GM10248 (cell line): ENCODE data around the gene C4BPB.

ENCODE experiments used
- CTCF ChIA-PET: fragments of 300-600 bp; sonication (Branson Sonifier 250); formaldehyde crosslinking; extraction: SDS; loops from one replicate; lab custom pipeline; 2021; ENCODE audit warnings: antibody characterized with exemption; lab: Yijun Ruan, JAX
- POLR2A ChIA-PET: fragments of 350-650 bp; sonication (Branson Sonifier 250); formaldehyde crosslinking; extraction: SDS; loops from one replicate; lab custom pipeline; 2020; ENCODE audit warnings: antibody characterized with exemption; lab: Yijun Ruan, JAX
- DNase-seq: peaks from one replicate; pipeline ENCODE4 v3.0.0; 2012; ENCODE audit errors: extremely low spot score
- TF ChIP-seq, protein P1 (sequence below): IDR thresholded peaks from 2 replicates; pipeline ENCODE4 v1.5.1; 2012; ENCODE audit warnings: mild to moderate bottlenecking, low read depth; ENCODE audit errors: extremely low read depth, missing control alignments, control extremely low read depth

Gene C4BPB

DNA sequence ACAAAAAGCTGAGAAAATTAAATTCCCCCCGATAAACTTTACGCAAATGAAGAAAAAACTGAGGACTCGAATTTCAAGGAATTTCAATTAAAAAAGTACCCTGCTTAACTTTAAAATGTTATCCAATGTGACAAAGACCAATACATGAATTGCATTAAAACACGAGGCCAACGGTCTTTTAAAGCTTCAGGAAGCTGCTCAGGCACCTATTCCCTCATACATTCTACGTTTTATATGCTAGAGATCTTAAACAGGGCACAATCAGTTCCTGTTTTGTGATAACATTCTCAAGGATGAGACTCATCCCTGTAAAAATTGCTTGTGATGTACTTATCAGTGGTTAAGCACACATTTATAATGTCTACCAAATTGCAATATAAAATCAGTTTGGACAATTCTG, 40.6 kb upstream of the C4BPB start:
- DNase-seq = no peak
- POLR2A ChIA-PET = no interaction called here
- TF ChIP-seq, protein P1, sequence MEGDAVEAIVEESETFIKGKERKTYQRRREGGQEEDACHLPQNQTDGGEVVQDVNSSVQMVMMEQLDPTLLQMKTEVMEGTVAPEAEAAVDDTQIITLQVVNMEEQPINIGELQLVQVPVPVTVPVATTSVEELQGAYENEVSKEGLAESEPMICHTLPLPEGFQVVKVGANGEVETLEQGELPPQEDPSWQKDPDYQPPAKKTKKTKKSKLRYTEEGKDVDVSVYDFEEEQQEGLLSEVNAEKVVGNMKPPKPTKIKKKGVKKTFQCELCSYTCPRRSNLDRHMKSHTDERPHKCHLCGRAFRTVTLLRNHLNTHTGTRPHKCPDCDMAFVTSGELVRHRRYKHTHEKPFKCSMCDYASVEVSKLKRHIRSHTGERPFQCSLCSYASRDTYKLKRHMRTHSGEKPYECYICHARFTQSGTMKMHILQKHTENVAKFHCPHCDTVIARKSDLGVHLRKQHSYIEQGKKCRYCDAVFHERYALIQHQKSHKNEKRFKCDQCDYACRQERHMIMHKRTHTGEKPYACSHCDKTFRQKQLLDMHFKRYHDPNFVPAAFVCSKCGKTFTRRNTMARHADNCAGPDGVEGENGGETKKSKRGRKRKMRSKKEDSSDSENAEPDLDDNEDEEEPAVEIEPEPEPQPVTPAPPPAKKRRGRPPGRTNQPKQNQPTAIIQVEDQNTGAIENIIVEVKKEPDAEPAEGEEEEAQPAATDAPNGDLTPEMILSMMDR = no peak
- CTCF ChIA-PET = interaction anchor here (1.1 to 5.1 kb wide), 9 partner anchors 13 to 132 kb away, joined by 3 to 29 read pairs (median 11); no protein-coding TSS in a partner anchor

DNA sequence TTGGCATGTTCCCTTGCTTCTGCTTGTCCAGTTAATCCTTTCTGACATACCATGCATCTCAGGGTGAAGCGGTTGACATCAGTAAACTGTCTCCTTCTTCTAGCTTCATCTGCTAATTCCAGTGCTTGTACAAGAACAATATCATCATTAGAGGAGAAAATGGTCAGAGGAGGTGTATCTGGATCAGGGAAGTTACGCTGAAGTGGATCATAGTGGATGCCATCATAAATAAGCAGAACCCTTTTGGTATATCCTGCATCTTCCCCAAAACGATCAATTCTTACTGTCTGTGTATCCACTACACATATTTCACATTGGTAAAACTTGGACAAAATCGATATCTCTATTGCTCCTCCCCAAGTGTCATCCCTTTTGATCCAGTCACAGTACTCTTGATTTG, 39.6 kb upstream of the C4BPB start:
- TF ChIP-seq, protein P1 = no peak
- ChIA-PET POLR2A (no interaction called here), CTCF (interaction anchor here (0.8 to 5.1 kb wide), 15 partner anchors 9 to 356 kb away, joined by 3 to 29 read pairs (median 10); no protein-coding TSS in a partner anchor)
- DNase-seq = no peak

DNA sequence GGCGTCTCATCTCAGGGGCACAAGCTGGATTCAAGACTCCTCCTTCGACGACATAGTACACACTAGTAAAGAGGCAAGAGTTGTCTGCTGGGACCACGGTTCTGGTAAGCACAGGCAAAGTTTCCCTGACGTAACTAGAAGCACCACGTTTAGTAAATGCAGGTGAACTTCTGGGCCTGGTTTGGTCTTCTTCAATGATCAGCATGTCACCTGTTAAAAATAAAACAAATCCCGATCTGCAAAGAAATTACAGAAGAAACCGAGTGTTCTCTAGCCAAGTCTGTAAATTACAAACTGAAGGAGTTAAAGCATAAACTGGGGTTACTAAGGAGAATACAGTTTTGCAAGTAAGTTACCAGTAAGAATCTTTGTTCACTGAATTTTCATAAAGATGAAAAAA, 39.1 kb upstream of the C4BPB start:
- ChIA-PET POLR2A (no interaction called here), CTCF (interaction anchor here (0.8 to 5.1 kb wide), 23 partner anchors 8 to 443 kb away, joined by 3 to 29 read pairs (median 5); no protein-coding TSS in a partner anchor)
- no peak for DNase-seq
- TF ChIP-seq, protein P1 = no peak

DNA sequence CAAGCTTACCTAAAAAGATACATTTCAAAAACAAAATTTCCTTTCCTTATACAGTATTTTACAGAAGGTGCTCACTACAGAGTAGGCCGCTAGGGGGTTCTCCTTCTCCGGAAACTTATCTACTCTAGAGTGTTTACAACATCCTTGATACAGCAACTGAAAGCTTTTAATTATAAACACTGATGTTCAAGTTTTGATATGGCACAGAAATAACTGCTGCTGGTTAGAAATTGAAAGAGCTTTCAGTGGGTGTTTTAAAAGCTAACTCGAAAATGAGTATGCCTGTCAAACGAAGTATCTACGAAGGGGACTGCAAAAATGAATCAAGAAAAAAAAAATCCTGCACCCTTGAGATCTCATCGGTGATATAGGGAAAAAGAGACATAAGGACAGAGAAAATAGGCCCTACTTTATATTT, 38.7 kb upstream of the C4BPB start:
- ChIA-PET CTCF (interaction anchor here (0.7 to 5.1 kb wide), 25 partner anchors 8 to 443 kb away, joined by 3 to 29 read pairs (median 4); partner anchors contain the start of gene CD55), POLR2A (no interaction called here)
- peak; percentile 56 for DNase-seq
- TF ChIP-seq, protein P1 = peak; percentile 66

DNA sequence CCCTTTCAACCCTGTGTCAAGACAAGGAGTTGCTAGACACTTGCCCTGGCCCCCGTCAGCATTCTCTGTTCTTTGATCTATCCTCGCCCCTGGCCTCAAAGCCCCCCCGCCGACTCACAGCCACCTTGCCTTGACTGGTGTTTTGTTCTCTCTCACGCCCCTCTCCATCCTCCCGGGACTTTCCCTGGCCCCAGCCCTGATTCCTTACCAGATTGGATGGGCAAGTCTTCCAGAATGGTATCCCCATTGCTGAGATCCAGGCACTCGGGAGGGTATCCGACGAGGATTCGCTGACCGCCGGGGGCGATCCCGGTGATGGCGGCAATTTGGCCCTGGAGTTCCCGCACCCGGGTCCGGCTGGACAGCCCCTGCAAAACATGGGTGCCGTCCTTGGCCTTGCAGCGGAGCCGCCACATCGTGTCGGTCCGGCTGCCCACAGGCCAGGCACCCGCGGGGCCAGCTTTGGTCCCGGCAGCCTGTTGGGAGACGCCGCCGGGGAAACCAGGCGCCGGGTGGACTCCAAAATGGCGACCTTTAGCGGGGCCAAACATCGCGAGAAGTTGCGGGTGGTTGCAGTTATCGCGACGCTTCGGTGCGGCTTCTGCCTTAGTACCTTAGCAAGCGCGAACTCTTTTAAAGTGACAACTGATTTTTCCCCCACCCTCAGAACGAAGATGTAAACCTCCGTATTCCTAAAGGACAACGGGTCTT, 38.0 kb upstream of the C4BPB start:
- POLR2A ChIA-PET = no interaction called here
- TF ChIP-seq, protein P1 = no peak
- DNase-seq = peak; percentile 90
- CTCF ChIA-PET = interaction anchor here (0.7 to 5.1 kb wide), 21 partner anchors 10 to 442 kb away, joined by 3 to 29 read pairs (median 5); partner anchors contain the start of gene CD55

DNA sequence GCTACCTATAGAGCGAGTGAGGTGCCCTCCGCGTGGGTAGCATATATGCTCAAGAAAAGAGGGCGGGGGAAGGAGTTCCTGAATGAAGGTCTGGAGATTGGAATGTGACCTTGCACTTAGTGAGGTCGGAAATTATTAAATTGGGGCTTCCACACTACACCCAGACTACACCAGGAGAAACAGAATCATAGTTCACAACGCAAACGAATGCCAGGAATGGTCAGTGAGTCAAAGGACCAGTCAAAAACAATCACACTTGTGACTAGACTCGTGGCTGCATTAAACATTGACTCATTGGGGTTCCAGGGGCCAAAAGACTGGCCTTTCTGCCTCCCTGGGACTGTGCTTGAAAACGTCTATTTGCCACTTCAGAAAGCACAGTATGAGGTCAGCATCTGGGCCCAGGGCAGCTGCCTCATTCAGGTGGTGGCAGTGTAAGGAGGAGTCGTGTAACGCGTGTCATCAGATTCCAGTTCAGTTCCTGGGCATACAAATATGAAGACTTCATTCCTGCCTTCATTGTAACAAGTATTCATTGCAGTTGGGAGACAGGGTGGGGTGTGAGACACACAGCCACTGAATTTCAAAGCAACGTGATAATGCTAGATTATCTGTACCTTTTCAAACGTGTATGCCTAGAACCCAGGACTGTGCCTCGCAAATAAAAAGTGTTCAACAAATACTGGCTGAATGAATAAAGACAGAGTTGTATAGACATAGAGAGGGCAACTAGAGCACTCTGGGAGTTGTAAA, 37.3 kb upstream of the C4BPB start, which contains the start of gene YOD1:
TSS of gene YOD1 (minus strand) at position 18 of the 753 bp plus-strand sequence. CDS start 178 bp downstream, outside the sequence.
- CTCF ChIA-PET = no interaction called here
- POLR2A ChIA-PET = no interaction called here
- DNase-seq = no peak
- TF ChIP-seq, protein P1 = no peak
